H9 (cell line): ENCODE data around the gene MYLK4. TPM values are rescaled to one million over a fixed set of nuclear protein-coding genes. Genes with fewer than 3 reads are reported as not detected.

Experiments
- DNase-seq: peaks from one replicate; pipeline ENCODE4 v3.0.0-alpha.2; 2017
- H2AFZ ChIP-seq: one replicate; pipeline ENCODE4 v1.6.1; 2013; ENCODE audit warnings: mild to moderate bottlenecking, low read length, control low read depth, moderate library complexity
- H2AK5ac ChIP-seq: 2 replicates; pipeline ENCODE4 v1.6.1; 2013; ENCODE audit warnings: low read length, control low read depth, mixed read lengths; ENCODE audit not compliant: insufficient read length
- H2BK120ac ChIP-seq: one replicate; pipeline ENCODE4 v1.6.1; 2013; ENCODE audit warnings: low read depth, mild to moderate bottlenecking, low read length, control low read depth, inconsistent platforms; ENCODE audit not compliant: poor library complexity, severe bottlenecking
- H2BK12ac ChIP-seq: 2 replicates; pipeline ENCODE4 v1.6.1; 2013; ENCODE audit warnings: low read length, control low read depth, mixed read lengths, low read depth; ENCODE audit not compliant: insufficient read length
- H2BK15ac ChIP-seq: 2 replicates; pipeline ENCODE4 v1.6.1; 2013; ENCODE audit warnings: low read depth, low read length, control low read depth
- H2BK20ac ChIP-seq: one replicate; pipeline ENCODE4 v1.6.1; 2013; ENCODE audit warnings: low read depth, mild to moderate bottlenecking, low read length, control low read depth, inconsistent platforms; ENCODE audit not compliant: poor library complexity, severe bottlenecking
- H2BK5ac ChIP-seq: 2 replicates; pipeline ENCODE4 v1.6.1; 2013; ENCODE audit warnings: low read length, control low read depth, mixed read lengths; ENCODE audit not compliant: insufficient read length
- H3K14ac ChIP-seq: 2 replicates; pipeline ENCODE4 v1.6.1; 2013; ENCODE audit warnings: low read length, control low read depth; ENCODE audit not compliant: insufficient read depth
- H3K18ac ChIP-seq: 2 replicates; pipeline ENCODE4 v1.6.1; 2013; ENCODE audit warnings: low read depth, mild to moderate bottlenecking, mixed read lengths, low read length, control low read depth; ENCODE audit not compliant: insufficient read length
- H3K23ac ChIP-seq: 2 replicates; pipeline ENCODE4 v1.6.1; 2013; ENCODE audit warnings: low read length, control low read depth, mixed read lengths, low read depth; ENCODE audit not compliant: insufficient read length
- H3K23me2 ChIP-seq: 2 replicates; pipeline ENCODE4 v1.6.1; 2013; ENCODE audit warnings: low read depth, mild to moderate bottlenecking, mixed read lengths, low read length, control low read depth; ENCODE audit not compliant: insufficient read length, poor library complexity, severe bottlenecking
- H3K27ac ChIP-seq: 2 replicates; pipeline ENCODE4 v1.5.1; 2013; ENCODE audit warnings: low read length, control low read depth, mixed read lengths, low read depth; ENCODE audit not compliant: insufficient read length
- H3K27me3 ChIP-seq: 2 replicates; pipeline ENCODE4 v1.6.1; 2013; ENCODE audit warnings: low read length, control low read depth, inconsistent platforms; ENCODE audit not compliant: insufficient read depth
- H3K4ac ChIP-seq: 2 replicates; pipeline ENCODE4 v1.6.1; 2013; ENCODE audit warnings: low read depth, mild to moderate bottlenecking, control low read depth, inconsistent platforms, low read length, moderate library complexity
- H3K4me1 ChIP-seq: 2 replicates; pipeline ENCODE4 v1.6.1; 2013; ENCODE audit warnings: low read length, control low read depth, inconsistent platforms; ENCODE audit not compliant: insufficient read depth
- H3K4me2 ChIP-seq: 2 replicates; pipeline ENCODE4 v1.6.1; 2013; ENCODE audit warnings: low read length, control low read depth, mixed read lengths; ENCODE audit not compliant: insufficient read length, insufficient read depth
- H3K56ac ChIP-seq: 2 replicates; pipeline ENCODE4 v1.6.1; 2013; ENCODE audit warnings: low read depth, mild to moderate bottlenecking, mixed read lengths, low read length, control low read depth; ENCODE audit not compliant: insufficient read length
- H3K79me1 ChIP-seq: 2 replicates; pipeline ENCODE4 v1.6.1; 2013; ENCODE audit warnings: low read depth, mild to moderate bottlenecking, moderate library complexity, low read length, control low read depth, inconsistent platforms; ENCODE audit not compliant: insufficient read depth, poor library complexity, severe bottlenecking
- H3K79me2 ChIP-seq: 2 replicates; pipeline ENCODE4 v1.6.1; 2013; ENCODE audit warnings: low read length, control low read depth, inconsistent platforms; ENCODE audit not compliant: insufficient read depth
- H3K9ac ChIP-seq: 2 replicates; pipeline ENCODE4 v1.6.1; 2013; ENCODE audit warnings: low read length, control low read depth, mixed read lengths; ENCODE audit not compliant: insufficient read length; ENCODE audit errors: extremely low read depth
- H3K9me3 ChIP-seq: one replicate; pipeline ENCODE4 v1.6.1; 2013; ENCODE audit warnings: low read depth, low read length, inconsistent platforms; ENCODE audit not compliant: control insufficient read depth
- H3T11ph ChIP-seq: one replicate; pipeline ENCODE4 v1.6.1; 2013; ENCODE audit warnings: mild to moderate bottlenecking, low read length, control low read depth, inconsistent platforms
- H4K20me1 ChIP-seq: one replicate; pipeline ENCODE4 v1.6.1; 2013; ENCODE audit not compliant: control insufficient read depth, insufficient read length, insufficient read depth
- H4K5ac ChIP-seq: 2 replicates; pipeline ENCODE4 v1.6.1; 2013; ENCODE audit warnings: low read depth, mild to moderate bottlenecking, mixed read lengths, low read length, control low read depth; ENCODE audit not compliant: insufficient read length
- H4K8ac ChIP-seq: replicated peaks from 2 replicates; pipeline ENCODE4 v1.6.1; 2013; ENCODE audit warnings: low read length, control low read depth, mixed read lengths, low read depth; ENCODE audit not compliant: insufficient read length
- H4K91ac ChIP-seq: 2 replicates; pipeline ENCODE4 v1.6.1; 2013; ENCODE audit warnings: low read depth, mild to moderate bottlenecking, moderate library complexity, mixed read lengths, low read length, control low read depth; ENCODE audit not compliant: insufficient read length
- H3K27ac Mint-ChIP-seq, 3 experiments: 2 replicates in 2 of 3; 3 replicates in 1 of 3; pipeline ENCODE4 v1.8.0; 2020 to 2021; ENCODE audit warnings: mixed read lengths in 3 of 3, mild to moderate bottlenecking in 1 of 3, moderate library complexity in 1 of 3
- H3K27me3 Mint-ChIP-seq: 2 replicates; pipeline ENCODE4 v1.8.0; 2021; ENCODE audit warnings: low read depth, mild to moderate bottlenecking, moderate library complexity, mixed read lengths
- H3K36me3 Mint-ChIP-seq, 3 experiments: 2 replicates in 2 of 3; 3 replicates in 1 of 3; pipeline ENCODE4 v1.8.0; 2020 to 2021; ENCODE audit warnings: low read depth in 3 of 3, mixed read lengths in 3 of 3; ENCODE audit not compliant: insufficient read depth in 1 of 3
- H3K4me1 Mint-ChIP-seq, 2 experiments: 2 replicates each; pipeline ENCODE4 v1.8.0; 2020; ENCODE audit warnings: mixed read lengths in 2 of 2
- H3K4me3 Mint-ChIP-seq, 2 experiments: 2 replicates in 1 of 2; 3 replicates in 1 of 2; pipeline ENCODE4 v1.8.0; 2020 to 2021; ENCODE audit warnings: mild to moderate bottlenecking in 2 of 2, mixed read lengths in 2 of 2, moderate library complexity in 1 of 2
- H3K9me3 Mint-ChIP-seq, 2 experiments: 2 replicates in 1 of 2; 3 replicates in 1 of 2; pipeline ENCODE4 v1.8.0; 2020; ENCODE audit warnings: mild to moderate bottlenecking in 2 of 2, mixed read lengths in 2 of 2, moderate library complexity in 1 of 2
- CTCF ChIP-seq: fragments of 200-600 bp; sonication (generic); conservative IDR thresholded peaks from 3 replicates; pipeline ENCODE4 v1.8.0; 2021; ENCODE audit warnings: antibody characterized with exemption, mild to moderate bottlenecking
- whole genome bisulfite sequencing: extraction: QIAGEN DNeasy Blood & Tissue Kit; methylation state at CpG from one replicate; pipeline ENCODE4 v1.1.7; 2013; ENCODE audit warnings: missing lambda C conversion rate, low lambda C conversion rate, mixed read lengths; ENCODE audit not compliant: insufficient read length; ENCODE audit errors: extremely low coverage; 5-methylcytosine and 5-hydroxymethylcytosine counted together
- total RNA-seq: library from RNA; stranded (reverse); gene quantifications from 2 replicates; pipeline ENCODE4 v1.2.1, GENCODE V29; 2021

Gene MYLK4
- total RNA-seq, 1 experiment from 2014 or later = 0.28 TPM

GRCh38 chr6:2687456-2687855, 63.3 kb downstream of the MYLK4 start:
- Mint-ChIP-seq H3K4me3 (no peak overlapping the region), H3K9me3 (no peaks in the 10 kb centered on the region; a peak in 1 of 5 replicates), H3K4me1 (peaks cover 2 to 6% of the 10 kb centered on the region in 2 experiments; a peak in 3 of 4 replicates), H3K36me3 (no peaks in the 10 kb centered on the region), H3K27ac (no peak overlapping the region), H3K27me3 (no peaks in the 10 kb centered on the region)
- no peaks in the 10 kb centered on the region for H3K4me1 ChIP-seq
- H4K8ac ChIP-seq = no peak overlapping the region
- no peaks in the 10 kb centered on the region for H3K79me1 ChIP-seq
- no peak overlapping the region for H2AK5ac ChIP-seq
- H2BK120ac ChIP-seq = no peak overlapping the region
- no peaks in the 10 kb centered on the region for H4K20me1 ChIP-seq
- no peaks in the 10 kb centered on the region for H3K9me3 ChIP-seq
- no peak overlapping the region for H3K18ac ChIP-seq
- no peak overlapping the region for H2BK5ac ChIP-seq
- no CpG with 5 or more reads among the region's 7 CpGs for WGBS
- DNase-seq = no peak
- H3K56ac ChIP-seq = no peak overlapping the region
- H2AFZ ChIP-seq = no peak overlapping the region
- no peak overlapping the region for H2BK15ac ChIP-seq
- no peaks in the 10 kb centered on the region for H3K27me3 ChIP-seq
- no peak overlapping the region for H4K91ac ChIP-seq
- H3K23ac ChIP-seq = no peak overlapping the region
- H3K14ac ChIP-seq = no peak overlapping the region
- H2BK20ac ChIP-seq = no peak overlapping the region
- no peak overlapping the region for H3K9ac ChIP-seq
- no peak overlapping the region for H3K4ac ChIP-seq
- no peaks in the 10 kb centered on the region for H3K79me2 ChIP-seq
- no peak overlapping the region for H2BK12ac ChIP-seq
- no peaks in the 10 kb centered on the region for H3K23me2 ChIP-seq
- H3K4me2 ChIP-seq = no peak overlapping the region
- no peak overlapping the region for H3T11ph ChIP-seq
- no peak for TF ChIP-seq CTCF
- H4K5ac ChIP-seq = no peak overlapping the region
- no peak overlapping the region for H3K27ac ChIP-seq
